Left ventricle myocardium inferior (tissue), 1 donor: ENCODE measurements around the gene PTS. TPM values are rescaled to one million over a fixed set of nuclear protein-coding genes. Genes with fewer than 3 reads are reported as not detected.

Experiments
- DNase-seq: peaks from one replicate; pipeline ENCODE4 v3.0.0-alpha.2; 2020
- H3K27ac ChIP-seq: fragments of 200-600 bp; replicated peaks from 2 replicates; pipeline ENCODE4 v1.8.0; 2021
- H3K27me3 ChIP-seq: fragments of 200-600 bp; 2 replicates; pipeline ENCODE4 v1.8.0; 2021; ENCODE audit warnings: low read depth
- H3K36me3 ChIP-seq: fragments of 200-600 bp; 2 replicates; pipeline ENCODE4 v1.8.0; 2021
- H3K4me1 ChIP-seq: fragments of 200-600 bp; 2 replicates; pipeline ENCODE4 v1.8.0; 2021
- H3K4me3 ChIP-seq: fragments of 200-600 bp; 2 replicates; pipeline ENCODE4 v1.8.0; 2021; ENCODE audit warnings: mild to moderate bottlenecking, moderate library complexity
- H3K9me3 ChIP-seq: fragments of 200-600 bp; replicated peaks from 2 replicates; pipeline ENCODE4 v1.8.0; 2021
- CTCF ChIP-seq: fragments of 200-600 bp; IDR thresholded peaks from 2 replicates; pipeline ENCODE4 v1.8.0; 2021; ENCODE audit warnings: antibody characterized with exemption, mild to moderate bottlenecking, borderline replicate concordance
- intact Hi-C: fragments of 100-400 bp; cut with micrococcal nuclease; formaldehyde crosslinking; loops from one replicate; pipeline ENCODE4 v1.11.0; 2022
- total RNA-seq: library from RNA; stranded (reverse); fragmentation: NEBNext Ultra II Directional; extraction: Animal tissue kit (Norgen Biotek cat#: 25700); gene quantifications from one replicate; pipeline ENCODE4 v1.2.1, GENCODE V29; 2021
- donor health status: DM: no; HTN: yes; CAD: no; lungs with severe emphysema.

The PTS gene
- total RNA-seq, 1 donor from 2014 or later = 27.0 TPM

DNA sequence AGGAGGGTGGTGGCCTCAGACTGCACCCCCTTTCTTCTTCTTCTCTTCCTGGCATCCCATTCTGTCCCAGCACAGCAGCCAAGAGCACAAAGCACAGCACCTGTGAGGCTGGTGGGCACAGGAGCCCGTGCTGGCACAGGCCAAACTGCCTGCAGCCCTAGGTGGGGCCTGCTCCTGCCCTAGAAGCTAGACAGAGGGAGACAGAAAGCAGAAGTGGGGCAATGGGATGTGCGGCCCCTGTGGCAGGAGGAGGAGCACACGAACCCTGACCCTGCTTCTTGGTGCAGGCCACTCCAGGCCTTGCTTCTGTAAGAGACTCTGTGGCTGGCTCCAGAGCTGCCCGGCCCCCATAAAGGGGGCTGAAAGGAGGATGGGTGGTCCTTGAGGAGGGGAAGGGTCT, 3.9 kb upstream of the PTS start:
- intact Hi-C loops = no loop called here
- Histone ChIP-seq H3K9me3 (no peaks in the 10 kb centered on the region), H3K4me1 (peaks cover 15% of the 10 kb centered on the region), H3K36me3 (peaks cover 26% of the 10 kb centered on the region), H3K4me3 (no peak overlapping the region), H3K27me3 (no peaks in the 10 kb centered on the region), H3K27ac (no peak overlapping the region)
- no peak for TF ChIP-seq CTCF
- no peak for DNase-seq

DNA sequence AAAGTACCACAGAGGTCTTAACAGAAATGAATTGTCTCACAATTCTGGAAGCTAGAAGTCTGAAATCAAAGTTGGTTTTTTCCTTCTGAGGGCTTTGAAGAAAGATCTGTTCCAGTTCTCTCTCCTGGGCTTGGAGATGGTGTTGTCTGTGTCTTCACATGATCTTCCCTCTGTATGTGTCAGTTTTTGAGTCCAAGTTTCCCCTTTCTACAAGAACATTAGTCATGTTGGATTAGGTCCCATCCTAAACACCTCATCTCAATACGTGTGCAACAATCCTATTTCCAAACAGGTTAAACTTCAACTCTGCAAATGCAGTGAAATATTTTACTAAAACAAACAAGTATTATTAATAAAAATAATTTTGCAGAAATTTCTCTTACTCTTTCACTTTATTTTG, 3.1 kb upstream of the PTS start:
- peaks cover 23% of the 10 kb centered on the region for H3K4me1 ChIP-seq
- no peaks in the 10 kb centered on the region for H3K9me3 ChIP-seq
- intact Hi-C loops = no loop called here
- H3K27ac ChIP-seq = no peak overlapping the region
- no peak for DNase-seq
- H3K4me3 ChIP-seq = no peak overlapping the region
- peaks cover 18% of the 10 kb centered on the region for H3K36me3 ChIP-seq
- no peak for TF ChIP-seq CTCF
- H3K27me3 ChIP-seq = no peaks in the 10 kb centered on the region

- H3K27me3 ChIP-seq = no peaks in the 10 kb centered on the region
- peaks cover 15% of the 10 kb centered on the region for H3K36me3 ChIP-seq
- H3K4me1 ChIP-seq = peaks cover 23% of the 10 kb centered on the region
- no peak overlapping the region for H3K4me3 ChIP-seq
- H3K9me3 ChIP-seq = no peaks in the 10 kb centered on the region
- intact Hi-C loops = no loop called here
- no peak for DNase-seq
- H3K27ac ChIP-seq = no peak overlapping the region
- TF ChIP-seq CTCF = no peak
These were observed 2.3 kb upstream of the PTS start for GRCh38 chr11:112223754-112224532.

- no peaks in the 10 kb centered on the region for H3K9me3 ChIP-seq
- H3K36me3 ChIP-seq = peaks cover 32% of the 10 kb centered on the region
- peak overlapping the region; percentile 96 for H3K27ac ChIP-seq
- H3K4me3 ChIP-seq = peak overlapping the region; percentile 71
- DNase-seq = no peak
- intact Hi-C loops = no loop called here
- H3K4me1 ChIP-seq = peaks cover 23% of the 10 kb centered on the region
- no peak for TF ChIP-seq CTCF
- H3K27me3 ChIP-seq = no peaks in the 10 kb centered on the region
These were observed 521 bp upstream of the PTS start for GRCh38 chr11:112225753-112226061.

- Histone ChIP-seq H3K36me3 (peaks cover 35% of the 10 kb centered on the region), H3K27me3 (no peaks in the 10 kb centered on the region), H3K4me1 (peaks cover 23% of the 10 kb centered on the region), H3K4me3 (peak overlapping the region; percentile 71), H3K9me3 (no peaks in the 10 kb centered on the region), H3K27ac (peak overlapping the region; percentile 96)
- no peak for TF ChIP-seq CTCF
- no peak for DNase-seq
- intact Hi-C loops = no loop called here
These were observed 688 bp downstream of the PTS start for GRCh38 chr11:112226831-112227401.
